Esophagus muscularis mucosa (tissue), 4 donors: ENCODE data around the gene ARHGEF18. TPM values are rescaled to one million over a fixed set of nuclear protein-coding genes. Genes with fewer than 3 reads are reported as not detected.

Experiments used
- DNase-seq: peaks from one replicate; pipeline ENCODE4 v3.0.0-alpha.2; 2017; ENCODE audit errors: extremely low spot score
- H3K27ac ChIP-seq, 4 donors: fragments of 200-600 bp; sonication (generic); replicated peaks in 1 of 4; 1 replicate in 3 of 4; 2 replicates in 1 of 4; pipeline ENCODE4 v1.5.1; 2016 to 2019; ENCODE audit warnings: mild to moderate bottlenecking in 1 of 4
- H3K27me3 ChIP-seq, 4 donors: fragments of 200-600 bp; sonication (generic); one replicate each; pipeline versions ENCODE4 v1.5.1 to v1.6.0; 2016 to 2019
- H3K36me3 ChIP-seq, 4 donors: fragments of 200-600 bp; sonication (generic); one replicate each; pipeline ENCODE4 v1.5.1; 2016 to 2019
- H3K4me1 ChIP-seq, 4 donors: fragments of 200-600 bp; sonication (generic); one replicate each; pipeline ENCODE4 v1.5.1; 2016 to 2019
- H3K4me3 ChIP-seq, 4 donors: fragments of 200-600 bp; sonication (generic); 1 replicate in 2 of 4; 2 replicates in 2 of 4; pipeline ENCODE4 v1.5.1; 2016 to 2019; ENCODE audit warnings: mild to moderate bottlenecking in 4 of 4, moderate library complexity in 1 of 4
- H3K9me3 ChIP-seq, 4 donors: fragments of 200-600 bp; sonication (generic); 1 replicate in 3 of 4; 2 replicates in 1 of 4; pipeline ENCODE4 v1.5.1; 2016 to 2019
- CTCF ChIP-seq, 3 experiments: fragments of 200-600 bp in 2 of 3; fragments of 450-650 bp in 1 of 3; sonication (generic) in 2 of 3; IDR thresholded peaks; one replicate each; pipeline ENCODE4 v1.5.1; 2017 to 2019; ENCODE audit warnings: antibody characterized with exemption in 3 of 3, mild to moderate bottlenecking in 2 of 3, moderate library complexity in 1 of 3
- EP300 ChIP-seq: sonication (generic); formaldehyde crosslinking; IDR thresholded peaks from one replicate; pipeline ENCODE4 v1.6.1; 2017; ENCODE audit warnings: antibody characterized with exemption
- POLR2A ChIP-seq: fragments of 450-650 bp; IDR thresholded peaks from one replicate; pipeline ENCODE4 v1.6.1; 2017; ENCODE audit warnings: antibody characterized with exemption, moderate library complexity, mild to moderate bottlenecking, low read depth
- POLR2AphosphoS5 ChIP-seq, 2 donors: sonication (generic); formaldehyde crosslinking; IDR thresholded peaks; one replicate each; pipeline ENCODE4 v1.6.1; 2017; ENCODE audit warnings: antibody characterized with exemption in 2 of 2
- WGBS: methylation state at CpG from one replicate; pipeline ENCODE4 v1.1.5; 2018; 5-methylcytosine and 5-hydroxymethylcytosine counted together
- intact Hi-C: fragments of 100-400 bp; cut with DNase I; formaldehyde crosslinking; loops from one replicate; pipeline ENCODE4 v1.15.1; 2023
- total RNA-seq, 4 donors: library from RNA; depleted of rRNA; stranded (reverse); fragments of >200 nt; gene quantifications; one replicate each; pipeline versions ENCODE4 v1.1.0 to v1.2.1, GENCODE V29; 2016

Gene ARHGEF18
- total RNA-seq, 4 donors from 2014 or later: 25.0 to 40.3 (median 29.4) TPM

- Histone ChIP-seq H3K4me3 (no peak overlapping the region), H3K27ac (no peak overlapping the region), H3K4me1 (peaks cover 0 to 24% (median 8%) of the 10 kb centered on the region in 4 donors), H3K36me3 (peaks cover 0 to 12% (median 0%) of the 10 kb centered on the region in 4 donors), H3K9me3 (no peaks in the 10 kb centered on the region), H3K27me3 (no peaks in the 10 kb centered on the region)
- WGBS: 97% methylated on average over 7 of the region's 7 CpGs
- intact Hi-C loops: no loop called here
- TF ChIP-seq POLR2A (no peak), CTCF (IDR thresholded peaks at IDR 0.05) (no peak), EP300 (no peak), POLR2AphosphoS5 (IDR thresholded peaks at IDR 0.05) (no peak)
- DNase-seq: no peak
Measured at GRCh38 chr19:7377196-7377595, 28.5 kb downstream of the ARHGEF18 start.

- Histone ChIP-seq H3K9me3 (no peaks in the 10 kb centered on the region), H3K27me3 (no peaks in the 10 kb centered on the region), H3K36me3 (peaks cover 0 to 16% (median 0%) of the 10 kb centered on the region in 4 donors), H3K27ac (no peak overlapping the region), H3K4me1 (peaks cover 0 to 12% (median 0%) of the 10 kb centered on the region in 4 donors), H3K4me3 (no peak overlapping the region)
- intact Hi-C loops: loop anchor here (2.0 kb wide), 1 partner anchor 26 kb away; no protein-coding TSS in a partner anchor
- no peak for DNase-seq
- WGBS: 82% methylated on average over 7 of the region's 7 CpGs
- TF ChIP-seq CTCF (IDR thresholded peaks at IDR 0.05): no peak
- no peak for TF ChIP-seq POLR2A
Measured at GRCh38 chr19:7381073-7381390, 32.3 kb downstream of the ARHGEF18 start.

DNA sequence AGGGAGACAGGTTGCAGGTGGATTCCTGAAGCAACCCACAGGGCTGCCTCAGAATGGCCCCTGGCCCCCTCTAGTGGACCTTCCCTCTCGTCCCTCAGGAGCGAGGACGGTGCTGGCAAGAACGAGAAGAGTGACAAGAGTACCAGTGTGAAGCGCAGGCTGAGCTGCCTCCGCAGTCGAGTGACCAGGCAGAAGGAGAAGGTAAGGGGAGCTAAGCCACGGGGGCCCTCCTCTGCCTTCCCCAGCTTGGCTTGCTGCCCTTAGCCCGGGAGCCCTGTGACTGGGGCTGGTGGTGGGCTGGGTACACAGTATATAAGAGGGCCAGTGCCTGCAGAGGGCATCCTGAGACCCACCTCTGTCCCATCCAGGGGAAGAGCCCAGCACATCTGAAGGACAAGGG, 34.0 kb downstream of the ARHGEF18 start:
- no peak overlapping the region for H3K27ac ChIP-seq
- no peak for DNase-seq
- intact Hi-C loops: no loop called here
- H3K27me3 ChIP-seq: no peaks in the 10 kb centered on the region
- WGBS: 50% methylated on average over 8 of the region's 9 CpGs
- peaks cover 0 to 26% (median 7%) of the 10 kb centered on the region in 4 donors for H3K36me3 ChIP-seq
- H3K9me3 ChIP-seq: no peaks in the 10 kb centered on the region
- H3K4me1 ChIP-seq: peaks cover 0 to 12% (median 0%) of the 10 kb centered on the region in 4 donors
- no peak for TF ChIP-seq POLR2AphosphoS5 (IDR thresholded peaks at IDR 0.05)
- no peak for TF ChIP-seq POLR2A
- TF ChIP-seq CTCF (IDR thresholded peaks at IDR 0.05): no peak
- TF ChIP-seq EP300: no peak
- no peak overlapping the region for H3K4me3 ChIP-seq

- intact Hi-C loops: no loop called here
- Histone ChIP-seq H3K4me3 (no peak overlapping the region), H3K36me3 (peaks cover 0 to 30% (median 7%) of the 10 kb centered on the region in 4 donors), H3K4me1 (peaks cover 0 to 12% (median 0%) of the 10 kb centered on the region in 4 donors), H3K27me3 (no peaks in the 10 kb centered on the region), H3K9me3 (no peaks in the 10 kb centered on the region), H3K27ac (no peak overlapping the region)
- TF ChIP-seq POLR2A (no peak), EP300 (no peak), POLR2AphosphoS5 (IDR thresholded peaks at IDR 0.05) (no peak), CTCF (IDR thresholded peaks at IDR 0.05) (no peak)
- no peak for DNase-seq
- WGBS: 75% methylated on average over 5 of the region's 7 CpGs
Measured at GRCh38 chr19:7383284-7383683, 34.5 kb downstream of the ARHGEF18 start.

GRCh38 chr19:7385062-7385461, 36.3 kb downstream of the ARHGEF18 start:
- Histone ChIP-seq H3K27ac (no peak overlapping the region), H3K36me3 (peaks cover 0 to 47% (median 11%) of the 10 kb centered on the region in 4 donors), H3K4me3 (no peak overlapping the region), H3K9me3 (no peaks in the 10 kb centered on the region), H3K27me3 (no peaks in the 10 kb centered on the region), H3K4me1 (peaks cover 0 to 5% (median 0%) of the 10 kb centered on the region in 4 donors)
- 84% methylated on average over 5 of the region's 5 CpGs for WGBS
- intact Hi-C loops: no loop called here
- TF ChIP-seq CTCF (IDR thresholded peaks at IDR 0.05): no peak
- no peak for TF ChIP-seq EP300
- TF ChIP-seq POLR2A: no peak
- no peak for TF ChIP-seq POLR2AphosphoS5 (IDR thresholded peaks at IDR 0.05)
- no peak for DNase-seq
